ENCODE results near the gene FTO.

FTO gene

DNA sequence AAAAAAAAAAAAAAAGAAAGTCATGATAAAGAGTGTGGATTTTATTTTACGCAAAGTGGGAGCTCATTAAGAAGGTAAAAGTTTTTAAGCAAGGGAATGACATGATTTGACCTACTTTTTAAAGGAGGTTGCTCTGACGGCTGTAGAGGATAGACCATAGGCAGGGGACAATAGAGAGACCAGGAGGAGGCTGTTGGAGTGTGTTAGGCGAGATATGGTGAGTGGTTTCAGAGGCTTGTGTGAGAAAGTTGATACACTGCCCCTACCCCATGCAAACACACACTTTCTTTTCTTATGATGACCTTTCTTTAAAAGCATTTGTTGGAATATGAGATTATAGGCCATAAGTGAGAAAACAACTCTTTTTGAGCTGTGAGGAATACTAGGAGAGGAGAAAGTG is 82.0 kb downstream of the FTO start:
- H3K27me3 ChIP-seq (ENCODE audit: control insufficient read depth in 1 of 2, insufficient read depth in 2 of 2, low read length in 2 of 2), result no peaks in the 10 kb centered on the region
- H3K4me3 ChIP-seq (ENCODE audit: low read depth in 1 of 2, low read length in 2 of 2), result no peak overlapping the region
- H3K4me1 ChIP-seq (ENCODE audit: insufficient read depth, low read length), result peaks cover 7% of the 10 kb centered on the region
- H3K27ac ChIP-seq (ENCODE audit: low read depth, low read length), result no peak overlapping the region
- H3K9me3 ChIP-seq (ENCODE audit: low read length), result no peaks in the 10 kb centered on the region
- no peaks in the 10 kb centered on the region for H3K36me3 ChIP-seq (ENCODE audit: insufficient read depth, low read length)
- no peak overlapping the region for H3K9ac ChIP-seq (ENCODE audit: low read length)

DNA sequence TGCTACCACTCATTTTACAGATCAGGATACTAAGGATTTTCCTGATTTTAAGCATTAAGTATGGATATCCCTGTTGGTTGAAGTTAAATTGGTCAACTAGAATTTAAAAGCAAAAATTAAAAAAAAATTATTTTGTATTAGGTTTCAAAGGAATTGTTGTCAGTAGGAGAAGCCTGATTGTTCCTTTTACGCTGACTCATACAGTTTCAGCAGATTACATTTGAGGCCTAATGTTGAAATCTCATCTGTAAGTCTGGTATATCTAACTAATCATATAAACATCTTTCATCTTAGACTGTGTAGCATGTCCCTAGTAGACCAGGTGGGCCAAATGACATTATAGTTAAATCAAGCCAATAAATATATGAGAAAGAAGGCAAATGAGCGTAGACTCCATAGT is 83.5 kb downstream of the FTO start:
- Histone ChIP-seq H3K9me3 (ENCODE audit: low read length) (no peaks in the 10 kb centered on the region), H3K27ac (ENCODE audit: low read depth, low read length) (no peak overlapping the region), H3K9ac (ENCODE audit: low read length) (no peak overlapping the region), H3K4me3 (ENCODE audit: low read depth in 1 of 2, low read length in 2 of 2) (no peak overlapping the region), H3K4me1 (ENCODE audit: insufficient read depth, low read length) (no peaks in the 10 kb centered on the region), H3K36me3 (ENCODE audit: insufficient read depth, low read length) (no peaks in the 10 kb centered on the region), H3K27me3 (ENCODE audit: control insufficient read depth in 1 of 2, insufficient read depth in 2 of 2, low read length in 2 of 2) (no peaks in the 10 kb centered on the region)

GRCh38 chr16:53789137-53789536 is 85.2 kb downstream of the FTO start:
- no peaks in the 10 kb centered on the region for H3K4me1 ChIP-seq (ENCODE audit: insufficient read depth, low read length)
- no peaks in the 10 kb centered on the region for H3K27me3 ChIP-seq (ENCODE audit: control insufficient read depth in 1 of 2, insufficient read depth in 2 of 2, low read length in 2 of 2)
- no peaks in the 10 kb centered on the region for H3K9me3 ChIP-seq (ENCODE audit: low read length)
- no peaks in the 10 kb centered on the region for H3K36me3 ChIP-seq (ENCODE audit: insufficient read depth, low read length)
- H3K27ac ChIP-seq (ENCODE audit: low read depth, low read length), result no peak overlapping the region
- H3K9ac ChIP-seq (ENCODE audit: low read length), result no peak overlapping the region
- no peak overlapping the region for H3K4me3 ChIP-seq (ENCODE audit: low read depth in 1 of 2, low read length in 2 of 2)

DNA sequence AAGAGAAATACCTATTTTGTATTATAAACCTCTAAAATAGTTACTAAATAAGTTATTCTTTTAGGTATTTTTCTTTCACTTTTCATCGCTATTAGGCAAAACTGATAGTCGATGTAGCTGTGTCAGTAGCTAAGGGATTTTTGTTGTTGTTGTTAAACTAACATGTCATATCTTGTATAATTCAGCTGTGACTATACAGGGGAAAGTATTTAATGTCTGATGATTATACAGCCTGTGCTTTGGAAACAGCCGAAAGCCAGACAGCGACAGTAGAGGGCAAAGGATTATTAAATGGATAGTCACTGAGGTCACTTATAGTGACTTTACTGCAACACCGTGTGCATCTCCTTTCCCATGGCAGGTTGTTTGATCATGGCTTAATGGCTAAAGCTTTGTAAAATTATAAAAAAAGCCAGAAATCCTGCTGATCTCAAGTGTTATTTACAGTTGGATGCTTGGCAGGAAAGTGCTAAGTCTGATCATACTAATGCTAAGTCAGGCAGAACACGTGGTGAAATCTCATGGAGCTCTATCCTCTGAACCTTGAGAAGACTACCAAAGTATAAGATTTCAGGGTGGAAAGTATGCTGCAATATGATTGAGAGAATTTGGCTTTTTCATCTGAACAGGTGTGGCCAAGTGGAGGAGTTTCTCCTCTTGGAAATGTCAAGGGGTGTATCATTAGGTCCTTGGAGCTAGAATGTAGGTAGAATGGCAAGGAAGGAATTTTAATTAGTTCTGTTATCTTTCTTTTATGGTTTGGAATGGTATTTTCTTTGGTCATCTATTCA is 88.4 kb downstream of the FTO start:
- Histone ChIP-seq H3K9ac (ENCODE audit: low read length) (no peak overlapping the region), H3K27ac (ENCODE audit: low read depth, low read length) (no peak overlapping the region), H3K36me3 (ENCODE audit: insufficient read depth, low read length) (no peaks in the 10 kb centered on the region), H3K27me3 (ENCODE audit: control insufficient read depth in 1 of 2, insufficient read depth in 2 of 2, low read length in 2 of 2) (no peaks in the 10 kb centered on the region), H3K4me3 (ENCODE audit: low read depth in 1 of 2, low read length in 2 of 2) (no peak overlapping the region), H3K9me3 (ENCODE audit: low read length) (no peaks in the 10 kb centered on the region), H3K4me1 (ENCODE audit: insufficient read depth, low read length) (no peaks in the 10 kb centered on the region)

GRCh38 chr16:53803451-53803850 is 99.5 kb downstream of the FTO start:
- Histone ChIP-seq H3K27ac (ENCODE audit: low read depth, low read length) (no peak overlapping the region), H3K9ac (ENCODE audit: low read length) (no peak overlapping the region), H3K36me3 (ENCODE audit: insufficient read depth, low read length) (no peaks in the 10 kb centered on the region), H3K4me1 (ENCODE audit: insufficient read depth, low read length) (peaks cover 6% of the 10 kb centered on the region), H3K4me3 (ENCODE audit: low read depth in 1 of 2, low read length in 2 of 2) (no peak overlapping the region), H3K27me3 (ENCODE audit: control insufficient read depth in 1 of 2, insufficient read depth in 2 of 2, low read length in 2 of 2) (no peaks in the 10 kb centered on the region), H3K9me3 (ENCODE audit: low read length) (no peaks in the 10 kb centered on the region)

DNA sequence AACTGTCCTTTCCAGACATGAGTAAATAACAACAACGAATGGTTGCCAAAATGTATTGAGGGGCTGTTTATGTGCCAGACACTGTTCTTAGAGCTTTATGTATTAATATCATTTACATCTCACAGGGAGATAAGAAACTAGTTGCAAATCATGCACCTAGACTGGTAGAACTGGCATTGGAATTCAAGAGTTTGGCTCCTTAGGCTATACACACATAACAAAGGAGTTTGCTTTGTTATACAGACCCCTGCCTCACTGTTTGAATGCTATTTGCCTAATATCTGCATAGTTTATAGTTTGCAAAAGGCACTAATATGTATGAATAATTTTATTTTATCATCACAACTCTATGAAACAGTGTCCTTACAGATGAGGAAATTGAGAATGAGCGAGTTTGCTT is 100.0 kb downstream of the FTO start:
- H3K36me3 ChIP-seq (ENCODE audit: insufficient read depth, low read length), result no peaks in the 10 kb centered on the region
- H3K27ac ChIP-seq (ENCODE audit: low read depth, low read length), result no peak overlapping the region
- H3K4me1 ChIP-seq (ENCODE audit: insufficient read depth, low read length), result peaks cover 6% of the 10 kb centered on the region
- no peaks in the 10 kb centered on the region for H3K9me3 ChIP-seq (ENCODE audit: low read length)
- no peak overlapping the region for H3K9ac ChIP-seq (ENCODE audit: low read length)
- no peak overlapping the region for H3K4me3 ChIP-seq (ENCODE audit: low read depth in 1 of 2, low read length in 2 of 2)
- no peaks in the 10 kb centered on the region for H3K27me3 ChIP-seq (ENCODE audit: control insufficient read depth in 1 of 2, insufficient read depth in 2 of 2, low read length in 2 of 2)

GRCh38 chr16:53804467-53804866 is 100.5 kb downstream of the FTO start:
- Histone ChIP-seq H3K36me3 (ENCODE audit: insufficient read depth, low read length) (no peaks in the 10 kb centered on the region), H3K27ac (ENCODE audit: low read depth, low read length) (no peak overlapping the region), H3K27me3 (ENCODE audit: control insufficient read depth in 1 of 2, insufficient read depth in 2 of 2, low read length in 2 of 2) (no peaks in the 10 kb centered on the region)

GRCh38 chr16:53805113-53805512 is 101.2 kb downstream of the FTO start:
- Histone ChIP-seq H3K4me1 (ENCODE audit: insufficient read depth, low read length) (peaks cover 6% of the 10 kb centered on the region), H3K9me3 (ENCODE audit: low read length) (no peaks in the 10 kb centered on the region), H3K27me3 (ENCODE audit: control insufficient read depth in 1 of 2, insufficient read depth in 2 of 2, low read length in 2 of 2) (no peaks in the 10 kb centered on the region), H3K36me3 (ENCODE audit: insufficient read depth, low read length) (peaks cover under 1% of the 10 kb centered on the region), H3K4me3 (ENCODE audit: low read depth in 1 of 2, low read length in 2 of 2) (no peak overlapping the region), H3K9ac (ENCODE audit: low read length) (no peak overlapping the region), H3K27ac (ENCODE audit: low read depth, low read length) (no peak overlapping the region)

More at GRCh38 chr16:53804467-53804866, 100.5 kb downstream of the FTO start:
- Histone ChIP-seq H3K4me1 (ENCODE audit: insufficient read depth, low read length) (peaks cover 6% of the 10 kb centered on the region), H3K9me3 (ENCODE audit: low read length) (no peaks in the 10 kb centered on the region), H3K9ac (ENCODE audit: low read length) (no peak overlapping the region), H3K4me3 (ENCODE audit: low read depth in 1 of 2, low read length in 2 of 2) (no peak overlapping the region)

- no peaks in the 10 kb centered on the region for H3K9me3 ChIP-seq (ENCODE audit: low read length)
- H3K4me3 ChIP-seq (ENCODE audit: low read depth in 1 of 2, low read length in 2 of 2), result no peak overlapping the region
- no peaks in the 10 kb centered on the region for H3K27me3 ChIP-seq (ENCODE audit: control insufficient read depth in 1 of 2, insufficient read depth in 2 of 2, low read length in 2 of 2)
- H3K9ac ChIP-seq (ENCODE audit: low read length), result no peak overlapping the region
- H3K4me1 ChIP-seq (ENCODE audit: insufficient read depth, low read length), result peaks cover 6% of the 10 kb centered on the region
- H3K36me3 ChIP-seq (ENCODE audit: insufficient read depth, low read length), result peaks cover 6% of the 10 kb centered on the region
- H3K27ac ChIP-seq (ENCODE audit: low read depth, low read length), result no peak overlapping the region
Observed at GRCh38 chr16:53805752-53806151, 101.8 kb downstream of the FTO start.

DNA sequence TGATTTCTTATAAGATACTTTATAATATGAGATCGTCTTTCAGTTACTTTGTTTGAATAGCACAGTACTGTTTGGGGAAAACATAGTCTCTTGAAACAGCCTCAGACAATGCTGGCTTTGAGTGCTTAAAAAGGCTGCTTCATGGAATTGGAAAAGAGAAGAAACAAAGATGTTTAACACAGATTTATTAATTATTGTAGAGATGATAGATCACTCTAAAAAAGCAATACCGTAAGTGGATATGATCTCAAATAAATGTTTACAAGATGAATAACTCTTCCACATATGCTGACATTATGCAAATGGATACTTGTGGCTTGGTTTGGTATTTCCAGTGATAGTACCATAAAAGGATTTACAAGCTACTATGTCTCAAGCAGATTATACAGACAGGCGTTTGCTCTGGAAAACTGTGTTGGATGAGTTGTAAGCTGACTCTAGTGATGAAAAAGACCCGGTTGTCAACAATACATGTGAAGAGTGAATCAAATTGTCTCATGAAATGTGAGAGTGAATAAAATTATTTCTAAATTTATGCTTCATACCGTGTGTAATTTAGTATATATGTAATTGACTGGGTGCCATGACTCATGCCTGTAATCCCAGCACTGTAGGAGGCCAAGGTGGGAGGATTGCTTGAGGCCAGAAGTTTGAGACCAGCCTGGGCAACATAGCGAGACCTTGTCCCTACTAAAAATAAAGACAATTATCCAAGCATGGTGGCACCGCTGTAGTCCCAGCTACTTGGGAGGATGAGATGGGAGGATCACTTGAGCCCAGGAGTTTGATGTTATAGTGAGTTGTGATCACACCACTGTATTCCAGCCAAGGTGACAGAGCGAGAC is 105.4 kb downstream of the FTO start:
- no peaks in the 10 kb centered on the region for H3K9me3 ChIP-seq (ENCODE audit: low read length)
- peaks cover 6% of the 10 kb centered on the region for H3K4me1 ChIP-seq (ENCODE audit: insufficient read depth, low read length)
- H3K27me3 ChIP-seq (ENCODE audit: control insufficient read depth in 1 of 2, insufficient read depth in 2 of 2, low read length in 2 of 2), result no peaks in the 10 kb centered on the region
- H3K4me3 ChIP-seq (ENCODE audit: low read depth in 1 of 2, low read length in 2 of 2), result no peak overlapping the region
- no peak overlapping the region for H3K9ac ChIP-seq (ENCODE audit: low read length)
- H3K27ac ChIP-seq (ENCODE audit: low read depth, low read length), result no peak overlapping the region
- H3K36me3 ChIP-seq (ENCODE audit: insufficient read depth, low read length), result peaks cover 15% of the 10 kb centered on the region

GRCh38 chr16:53812914-53813313 is 109.0 kb downstream of the FTO start:
- Histone ChIP-seq H3K4me3 (ENCODE audit: low read depth in 1 of 2, low read length in 2 of 2) (no peak overlapping the region), H3K27me3 (ENCODE audit: control insufficient read depth in 1 of 2, insufficient read depth in 2 of 2, low read length in 2 of 2) (no peaks in the 10 kb centered on the region), H3K9ac (ENCODE audit: low read length) (no peak overlapping the region), H3K4me1 (ENCODE audit: insufficient read depth, low read length) (peaks cover 6% of the 10 kb centered on the region), H3K36me3 (ENCODE audit: insufficient read depth, low read length) (peaks cover 15% of the 10 kb centered on the region), H3K9me3 (ENCODE audit: low read length) (no peaks in the 10 kb centered on the region), H3K27ac (ENCODE audit: low read depth, low read length) (no peak overlapping the region)
